LHCN-M2 (cell line): Measurements from ENCODE around the gene KCNK10. TPM values are rescaled to one million over a fixed set of nuclear protein-coding genes. Genes with fewer than 3 reads are reported as not detected.

Source experiments
- DNase-seq: peaks from one replicate; pipeline ENCODE4 v3.0.0-alpha.2; 2012; ENCODE audit warnings: low read depth
- total RNA-seq: library from RNA; depleted of rRNA; stranded (reverse); fragments of >200 nt; gene quantifications from 2 replicates; pipeline ENCODE4 v1.2.3, GENCODE V29; 2014

Gene KCNK10
- total RNA-seq, 1 experiment from 2014 or later = not detected

DNA sequence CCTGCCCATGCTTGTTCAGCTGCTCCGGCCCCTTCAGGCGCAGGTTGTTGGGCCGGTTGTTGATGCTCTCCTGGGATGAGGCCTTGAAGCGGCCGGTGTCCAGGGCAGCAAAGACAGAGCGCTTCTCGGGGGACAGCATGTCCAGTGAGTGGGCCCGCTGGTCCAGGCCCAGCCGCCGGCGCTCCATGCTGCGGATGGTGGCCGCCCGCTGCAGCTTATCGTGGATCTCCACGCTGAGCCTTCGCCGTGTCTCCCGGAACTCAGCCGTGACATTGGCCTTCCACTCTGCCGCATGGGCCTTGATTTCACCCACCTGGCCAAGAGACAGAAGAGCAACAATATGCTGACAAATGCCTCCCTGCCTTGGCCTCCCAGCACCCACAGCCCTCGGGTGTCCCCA, 137.2 kb downstream of the KCNK10 start:
- DNase-seq = no peak

GRCh38 chr14:88184956-88185355, 138.1 kb downstream of the KCNK10 start:
- no peak for DNase-seq

GRCh38 chr14:88181072-88181471, 142.0 kb downstream of the KCNK10 start:
- DNase-seq = no peak

- no peak for DNase-seq
Observed at GRCh38 chr14:88179716-88180115, 143.4 kb downstream of the KCNK10 start.

DNA sequence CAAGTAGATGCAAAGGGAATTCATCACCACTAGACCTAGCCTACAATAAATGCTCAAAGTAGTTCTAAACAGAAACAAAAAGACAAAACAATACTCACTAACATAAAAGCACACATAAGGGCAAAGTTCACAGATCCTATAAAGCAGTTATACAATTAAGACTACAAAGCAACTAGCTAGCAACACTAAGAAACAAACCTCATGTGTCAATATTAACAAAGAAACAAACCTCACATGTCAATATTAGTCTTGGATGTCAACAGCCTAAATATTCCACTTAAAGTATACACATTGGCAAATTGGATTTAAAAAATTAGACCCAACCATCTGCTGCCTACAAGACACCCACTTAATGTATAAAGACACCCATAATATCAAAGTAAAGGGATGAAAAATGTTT, 152.7 kb downstream of the KCNK10 start:
- DNase-seq = no peak

DNA sequence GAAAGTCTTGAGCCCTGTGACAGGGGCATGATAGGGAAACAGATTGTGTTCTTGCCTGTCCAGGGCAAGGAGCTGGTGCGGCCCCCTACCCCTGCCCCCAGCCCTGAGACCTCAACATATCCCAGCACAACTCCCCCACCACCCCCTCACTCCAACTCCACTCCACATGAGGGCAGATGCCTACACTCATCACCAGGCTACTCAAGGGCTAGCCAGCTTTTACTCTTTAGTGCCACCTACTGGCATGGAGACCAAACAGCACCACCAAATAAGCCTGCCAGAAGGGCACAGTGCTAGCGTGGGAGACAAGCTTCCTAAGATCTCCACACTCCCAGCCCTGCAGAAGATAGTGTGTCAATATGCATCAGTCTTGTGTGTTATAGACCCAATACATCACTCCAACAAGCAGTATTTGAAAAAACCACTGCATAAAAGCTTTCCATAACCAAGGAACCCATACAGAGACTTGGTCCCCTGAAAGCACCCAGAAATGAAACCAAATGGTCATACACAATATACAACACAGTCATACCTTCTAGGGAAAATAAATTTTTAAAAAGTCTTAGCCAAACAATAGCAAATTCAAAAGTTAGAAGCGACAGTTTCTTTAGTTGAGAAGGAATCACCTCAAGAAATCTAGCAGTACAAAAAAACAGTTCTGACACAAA, 154.4 kb downstream of the KCNK10 start:
- DNase-seq = peak; percentile 20

DNA sequence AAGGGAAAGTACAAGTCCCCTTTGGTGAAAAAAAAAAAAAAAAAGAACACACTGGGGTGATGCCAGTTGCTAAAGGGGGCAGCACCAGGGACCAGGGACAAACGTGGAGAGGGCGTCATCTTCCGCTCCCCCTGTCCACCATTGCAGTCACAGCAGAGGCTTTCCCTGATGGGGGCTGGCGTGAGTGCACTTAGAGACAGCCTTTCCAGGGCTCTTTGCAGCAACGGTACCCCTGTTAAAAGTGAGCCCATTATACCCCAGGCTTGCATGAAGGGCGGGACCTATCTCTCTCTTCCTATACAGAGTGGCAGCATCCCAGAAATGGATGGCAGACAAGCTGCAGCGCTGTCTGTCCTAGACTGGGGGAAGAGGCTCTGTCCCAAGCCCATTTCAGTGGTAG, 155.0 kb downstream of the KCNK10 start:
- DNase-seq = no peak

DNA sequence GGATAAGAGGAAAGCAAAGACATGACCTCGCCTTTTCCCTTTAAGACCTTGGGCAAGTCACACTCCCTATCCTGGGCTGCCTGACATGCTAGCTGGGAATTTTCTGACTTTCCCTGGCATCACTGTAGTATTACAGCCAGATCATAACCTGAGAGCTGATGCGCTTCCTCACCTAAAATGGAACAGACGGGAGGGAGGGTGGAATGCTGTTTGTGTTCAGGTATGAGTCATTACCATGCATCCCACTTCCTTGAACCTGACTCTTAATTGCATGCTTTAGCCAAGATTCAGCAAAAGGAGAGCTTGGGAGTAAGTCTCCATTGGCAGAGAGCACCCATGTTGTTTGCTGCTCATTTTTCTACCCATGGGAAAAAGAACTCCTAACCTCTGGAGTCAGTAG, 156.5 kb downstream of the KCNK10 start:
- no peak for DNase-seq

DNA sequence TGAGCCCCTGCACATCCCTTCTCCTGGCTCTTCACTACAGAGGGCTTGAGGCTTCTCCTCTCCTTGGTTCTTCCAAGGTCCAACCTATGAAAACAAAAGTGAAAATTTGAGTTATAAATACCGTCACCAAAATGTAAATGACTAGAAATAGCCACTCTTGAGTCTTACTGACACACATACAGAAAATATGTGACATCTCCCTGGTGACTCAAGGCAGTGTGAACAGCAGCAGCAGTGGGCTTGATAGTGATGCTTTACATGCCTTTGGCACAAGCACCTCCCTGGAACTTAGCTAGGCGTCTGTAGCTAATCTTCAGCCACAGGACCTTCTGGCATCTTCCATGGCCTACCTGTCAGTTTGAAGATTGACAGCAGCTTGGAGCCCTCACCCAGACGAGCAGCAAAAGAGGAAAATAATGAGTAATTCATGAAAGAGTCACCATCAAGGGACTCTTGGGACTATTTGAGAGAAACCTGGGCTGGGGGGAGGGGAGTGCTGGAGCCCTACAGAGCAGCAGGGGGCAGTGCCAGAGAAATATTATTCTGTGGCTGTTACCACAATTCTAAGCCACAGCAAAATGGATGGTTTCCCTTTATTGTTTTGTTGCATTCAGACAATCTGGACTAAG, 158.0 kb downstream of the KCNK10 start:
- DNase-seq = no peak

GRCh38 chr14:88163731-88164255, 159.3 kb downstream of the KCNK10 start:
- DNase-seq = no peak

GRCh38 chr14:88156127-88156526, 166.9 kb downstream of the KCNK10 start:
- DNase-seq = no peak

DNA sequence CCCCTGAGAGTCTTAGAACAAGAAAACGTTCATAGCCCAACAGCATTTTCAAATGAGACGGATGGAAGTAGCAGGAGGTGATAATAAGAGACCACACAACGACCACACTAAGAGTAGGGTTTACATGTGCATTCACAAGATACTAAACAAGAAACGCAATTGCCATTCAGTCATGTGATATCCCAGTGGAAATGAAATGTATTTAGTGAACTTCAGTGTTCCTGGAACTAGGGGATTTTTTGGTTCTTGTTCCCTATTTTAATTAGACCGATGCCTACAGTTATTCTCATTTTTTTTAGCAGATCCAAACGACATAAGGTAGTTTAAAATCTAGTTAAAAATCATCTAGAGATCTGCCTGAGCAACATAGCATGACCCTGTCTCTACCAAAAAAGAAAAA, 168.1 kb downstream of the KCNK10 start:
- no peak for DNase-seq

GRCh38 chr14:88154321-88154720, 168.7 kb downstream of the KCNK10 start:
- DNase-seq = no peak

DNA sequence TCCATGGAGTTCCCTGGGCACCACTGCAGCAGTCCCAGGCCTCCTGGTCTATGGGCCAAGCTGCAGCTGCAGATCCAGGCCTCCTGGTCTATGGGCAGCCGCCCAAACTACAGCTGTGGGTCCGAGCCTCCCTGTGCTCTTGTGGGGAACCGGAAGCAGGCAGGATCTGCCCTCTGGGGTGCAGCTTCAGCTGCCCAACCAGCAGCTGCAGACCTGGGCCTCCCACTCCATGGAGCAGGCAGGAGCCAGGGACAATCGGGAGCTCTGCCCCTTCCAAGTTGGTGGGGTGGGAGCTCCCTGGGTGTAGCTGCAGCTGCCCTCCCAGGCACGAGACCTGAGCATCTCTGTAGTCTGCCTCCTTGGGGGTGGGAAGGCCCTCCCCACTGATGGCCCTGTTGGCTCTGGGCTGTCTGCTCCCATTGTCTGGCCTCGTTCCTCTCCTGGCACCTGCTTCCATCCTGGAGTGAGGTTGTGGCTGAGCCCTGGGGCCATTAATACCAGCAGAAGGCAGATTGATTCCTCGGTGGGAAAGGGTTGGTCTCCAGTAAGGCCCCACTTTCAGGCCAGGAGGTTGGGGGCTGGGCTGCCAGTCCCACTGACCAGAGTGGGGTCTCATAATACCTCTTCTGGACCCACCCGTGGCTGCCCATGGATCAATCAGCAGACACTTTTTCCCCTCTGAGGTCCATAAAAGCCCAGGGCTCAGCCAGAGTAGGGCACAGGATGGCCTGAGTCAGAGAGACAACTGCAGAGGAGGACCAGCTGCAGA, 176.0 kb downstream of the KCNK10 start:
- no peak for DNase-seq

- no peak for DNase-seq
Observed at GRCh38 chr14:88143810-88144209, 179.3 kb downstream of the KCNK10 start.

DNA sequence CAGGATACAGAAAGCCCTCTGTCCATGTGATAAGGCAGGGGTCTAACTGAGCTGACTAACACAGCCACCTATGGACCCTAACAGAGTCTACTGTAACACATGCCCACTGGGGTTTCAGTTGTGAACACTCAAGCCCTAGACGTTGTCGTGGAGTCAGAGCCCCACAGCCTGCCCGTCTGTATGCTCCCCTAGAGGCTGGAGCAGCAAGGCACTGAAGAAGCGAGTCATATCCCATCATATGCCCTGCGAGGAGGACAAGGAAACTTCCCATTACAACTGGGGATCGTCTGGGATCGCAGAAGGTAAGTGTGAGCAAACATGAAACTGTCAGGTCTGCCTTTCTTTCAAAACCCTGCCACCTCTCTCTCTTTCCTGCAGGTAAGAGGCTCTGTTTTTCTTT, 180.1 kb downstream of the KCNK10 start:
- no peak for DNase-seq

- no peak for DNase-seq
Observed at GRCh38 chr14:88140874-88141273, 182.2 kb downstream of the KCNK10 start.

DNA sequence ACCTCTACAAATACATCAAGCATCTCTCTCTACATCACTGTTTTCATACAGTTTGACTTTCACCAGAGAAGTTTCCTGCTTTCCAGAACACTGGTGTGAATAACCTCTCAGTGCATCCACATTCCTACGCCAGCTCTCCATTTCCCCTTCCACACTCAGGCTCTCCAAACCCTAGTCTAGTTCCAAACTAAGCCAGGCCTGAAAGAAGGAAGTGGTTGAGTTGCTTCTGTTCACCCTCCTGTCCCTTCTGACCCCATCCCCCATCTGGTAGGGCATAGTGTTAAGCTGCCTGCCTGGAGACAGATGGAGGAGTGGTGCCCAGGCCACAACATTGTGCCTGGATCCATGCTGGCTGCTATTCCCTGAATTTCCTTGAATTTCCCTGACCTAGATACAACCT, 185.7 kb downstream of the KCNK10 start:
- DNase-seq = no peak
